ENCODE results near the gene SRSF7. TPM values are rescaled to one million over a fixed set of nuclear protein-coding genes. Genes with fewer than 3 reads are reported as not detected.
"Not testable (repeated sequence)": the region's sequence is repeated elsewhere in the genome, so short reads cannot be mapped to it uniquely, and the experiment has no call there.

The SRSF7 gene
- total RNA-seq, 1 donor from 2014 or later: 45.9 TPM

DNA sequence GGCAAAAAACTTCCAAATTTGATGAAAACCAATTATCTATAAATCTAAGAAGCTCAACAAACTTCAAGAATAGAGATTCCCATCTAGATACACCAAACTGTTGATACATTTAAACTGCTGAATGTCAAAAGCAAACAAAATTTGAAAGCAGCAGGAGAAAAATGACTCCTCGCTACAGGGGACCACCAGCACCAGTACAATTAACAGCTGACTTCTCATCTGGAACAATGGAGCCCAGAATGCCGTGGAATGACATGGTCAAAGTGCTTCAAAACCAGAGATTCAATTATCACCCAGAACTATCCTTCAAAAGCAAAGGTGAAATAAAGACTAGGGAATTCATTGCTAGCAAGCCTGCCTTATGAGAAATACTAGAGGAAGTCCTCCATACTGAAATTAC lies 11.6 kb downstream of the SRSF7 start:
- ATAC-seq (ENCODE audit: poor library complexity): no peak

DNA sequence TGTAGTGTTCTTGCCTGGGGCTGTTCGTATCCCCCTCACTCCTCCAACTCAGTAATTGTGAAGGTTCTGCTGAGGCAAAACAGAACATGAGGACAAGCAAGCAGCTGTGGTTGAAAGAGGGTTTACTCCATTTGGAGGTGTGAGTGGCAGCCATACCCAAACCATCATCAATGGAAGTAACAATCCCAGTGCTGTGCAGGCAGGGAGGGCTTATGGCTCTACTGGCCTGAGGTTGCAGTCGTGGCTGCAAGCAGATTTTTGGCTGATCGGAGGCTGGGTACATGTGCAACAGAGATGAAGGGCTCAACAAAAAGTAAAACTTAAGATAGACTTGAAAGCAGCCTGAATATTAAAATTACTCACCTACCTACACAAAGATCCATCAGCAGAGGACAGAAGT lies 13.2 kb downstream of the SRSF7 start:
- no peak for DNase-seq
- ATAC-seq (ENCODE audit: poor library complexity): no peak
- intact Hi-C loops (cut with DNase I): no loop called here

More for the DNA sequence above, 11.6 kb downstream of the SRSF7 start:
- intact Hi-C loops (cut with DNase I): no loop called here
- no peak for DNase-seq

DNA sequence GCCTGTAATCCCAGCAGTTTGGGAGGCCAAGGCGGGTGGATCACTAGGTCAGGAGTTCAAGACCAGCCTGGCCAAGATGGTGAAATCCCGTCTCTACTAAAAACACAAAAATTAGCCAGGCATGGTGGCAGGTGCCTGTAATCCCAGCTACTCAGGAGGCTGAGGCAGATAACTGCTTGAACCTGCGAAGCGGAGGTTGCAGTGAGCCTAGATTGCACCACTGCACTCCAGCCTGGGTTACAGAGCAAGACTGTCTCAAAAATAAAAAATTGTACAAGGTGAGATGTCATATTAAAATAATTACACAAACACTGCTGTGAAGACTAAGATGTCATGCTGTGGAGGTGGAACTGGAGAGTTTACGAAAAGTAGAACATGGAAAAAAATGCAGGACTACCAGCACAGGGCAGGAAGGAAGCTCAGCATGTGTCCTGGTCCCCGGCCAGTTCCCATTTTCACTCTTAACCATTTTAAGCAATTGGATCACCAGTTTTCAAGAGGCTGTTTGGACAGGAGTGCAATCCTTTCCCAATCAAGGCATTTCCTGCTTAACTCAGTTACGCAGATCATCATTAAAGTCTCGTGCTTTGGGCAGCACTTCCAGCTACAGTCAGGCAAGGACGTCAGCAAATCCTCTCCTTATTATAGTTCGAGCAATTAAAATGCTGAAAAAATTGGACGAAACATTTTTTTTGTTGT lies 14.0 kb downstream of the SRSF7 start:
- peak; percentile 5 for ATAC-seq (ENCODE audit: poor library complexity)
- DNase-seq; intact Hi-C loops (cut with DNase I): not testable (repeated sequence)

DNA sequence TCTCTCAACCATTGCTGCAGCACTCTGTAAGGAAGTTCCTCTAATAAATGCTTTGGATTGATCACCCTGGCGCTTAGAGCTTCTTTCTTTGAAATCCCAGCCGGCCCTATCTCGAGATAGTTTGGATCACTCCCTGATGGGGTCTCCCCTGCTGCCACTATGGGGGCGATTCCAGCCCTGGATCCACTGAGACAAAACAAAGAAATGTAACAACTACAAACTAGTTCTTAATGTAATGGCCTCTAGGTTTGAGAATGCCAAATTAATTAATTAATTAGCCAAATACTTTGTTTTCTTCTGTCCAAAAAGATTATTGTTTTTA lies 15.2 kb downstream of the SRSF7 start:
- ATAC-seq (ENCODE audit: poor library complexity): no peak
- intact Hi-C loops (cut with DNase I): no loop called here
- DNase-seq: no peak

DNA sequence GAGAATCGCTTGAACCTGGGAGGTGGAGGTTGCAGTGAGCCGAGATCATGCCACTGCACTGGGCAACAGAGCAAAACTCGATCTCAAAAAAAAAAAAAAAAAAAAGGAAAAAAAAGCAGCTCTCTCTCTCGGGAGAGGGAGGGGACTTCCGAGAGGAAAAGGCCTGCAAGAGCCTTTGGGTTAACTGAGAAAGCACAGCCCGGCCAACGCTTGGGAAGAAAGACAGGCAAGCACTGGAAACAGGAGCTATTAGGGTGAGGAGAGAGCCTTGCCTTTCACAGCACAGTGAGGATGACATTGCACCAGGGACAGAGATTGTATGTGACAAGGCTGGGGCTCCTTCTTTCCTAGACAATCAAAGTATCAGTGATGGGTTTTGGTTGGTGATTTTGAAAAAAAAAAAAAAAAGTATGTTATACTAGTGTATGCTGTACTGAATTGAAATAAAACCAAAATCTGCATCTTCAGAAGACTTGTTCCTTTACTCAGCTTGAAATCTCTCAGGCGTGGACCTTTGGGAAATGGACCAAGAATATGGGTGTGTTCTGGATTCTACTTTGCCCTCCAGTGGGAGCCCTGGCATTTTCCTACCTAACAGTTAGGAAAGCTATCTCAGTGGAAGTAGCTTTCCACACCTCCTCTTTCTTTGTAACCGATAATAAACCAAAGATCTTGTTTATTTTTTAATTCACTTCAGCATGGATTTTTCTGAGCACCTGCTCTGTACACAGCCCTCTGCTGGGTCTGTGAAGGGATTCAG lies 16.7 kb downstream of the SRSF7 start:
- intact Hi-C loops (cut with DNase I): no loop called here
- DNase-seq (no peak), ATAC-seq (ENCODE audit: poor library complexity) (no peak)

DNA sequence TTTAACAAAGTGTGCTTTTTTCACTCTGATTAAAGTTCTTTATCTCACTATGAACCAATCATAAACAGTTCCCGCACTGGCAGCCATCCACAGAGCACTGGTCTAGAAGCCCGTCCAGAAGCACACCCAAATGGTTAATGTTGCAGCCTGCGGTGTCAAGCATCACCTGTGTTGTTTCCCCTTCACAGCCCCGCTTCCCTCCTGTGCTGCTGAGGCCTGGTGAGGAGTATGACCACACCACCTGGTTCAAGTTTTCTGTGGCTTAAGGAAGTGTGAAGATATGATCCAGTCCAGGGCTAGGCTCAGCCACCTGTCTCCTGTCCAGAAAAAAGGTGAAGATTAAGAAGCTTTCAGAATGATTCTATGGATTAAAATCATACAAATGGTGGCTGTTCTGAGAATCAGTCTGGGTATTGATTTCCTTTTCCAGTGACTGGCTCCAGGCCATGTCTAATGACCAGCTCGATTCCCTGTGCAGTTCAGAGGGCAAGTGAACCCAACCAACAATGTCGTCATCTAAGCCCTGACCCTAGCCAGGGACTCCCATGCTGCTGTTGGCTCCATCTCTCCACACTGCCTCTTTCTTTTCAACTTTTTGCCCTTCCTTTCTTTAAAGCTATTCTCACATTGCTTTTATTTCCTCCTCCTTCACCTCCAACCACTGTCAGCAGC lies 17.7 kb downstream of the SRSF7 start:
- ATAC-seq (ENCODE audit: poor library complexity): no peak
- DNase-seq: no peak
- intact Hi-C loops (cut with DNase I): no loop called here

DNA sequence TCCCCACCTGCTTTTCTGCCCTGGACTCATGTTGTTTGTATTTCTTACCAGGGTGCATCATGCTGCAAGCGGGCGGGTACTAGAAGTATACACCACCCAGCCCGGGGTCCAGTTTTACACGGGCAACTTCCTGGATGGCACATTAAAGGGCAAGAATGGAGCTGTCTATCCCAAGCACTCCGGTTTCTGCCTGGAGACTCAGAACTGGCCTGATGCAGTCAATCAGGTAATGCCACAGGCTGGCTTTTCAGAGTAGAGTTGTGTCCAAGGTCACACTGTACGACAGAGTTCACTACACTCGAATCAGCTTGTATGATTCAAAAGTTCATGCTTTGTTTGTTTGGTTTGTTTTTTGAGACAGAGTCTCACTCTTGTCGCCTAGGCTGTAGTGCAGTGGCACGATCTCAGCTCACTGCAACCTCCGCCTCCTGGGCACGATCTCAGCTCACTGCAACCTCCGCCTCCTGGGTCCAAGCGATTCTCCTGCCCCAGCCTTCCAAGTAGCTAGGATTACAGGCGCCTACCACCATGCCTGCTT lies 19.4 kb downstream of the SRSF7 start:
- no peak for DNase-seq
- intact Hi-C loops (cut with DNase I): no loop called here
- ATAC-seq (ENCODE audit: poor library complexity): no peak

DNA sequence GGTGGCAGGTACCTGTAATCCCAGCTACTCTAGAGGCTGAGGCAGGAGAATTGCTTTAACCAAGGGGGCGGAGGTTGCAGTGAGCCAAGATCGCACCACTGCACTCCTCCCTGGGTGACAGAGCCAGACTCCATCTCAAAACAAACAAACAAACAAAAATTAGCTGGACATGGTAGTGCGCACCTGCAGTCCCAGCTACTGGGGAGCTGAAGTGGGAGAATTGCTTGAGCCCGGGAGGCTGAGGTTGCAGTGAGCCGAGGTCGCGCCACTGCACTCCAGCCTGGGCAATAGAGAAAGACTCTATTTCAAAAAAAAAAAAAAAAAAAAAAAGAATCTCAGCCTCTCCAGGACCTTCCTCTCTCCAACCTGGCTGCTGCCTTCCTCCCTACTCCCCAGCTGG lies 20.1 kb downstream of the SRSF7 start:
- intact Hi-C loops (cut with DNase I): no loop called here
- ATAC-seq (ENCODE audit: poor library complexity) (no peak), DNase-seq (no peak)

DNA sequence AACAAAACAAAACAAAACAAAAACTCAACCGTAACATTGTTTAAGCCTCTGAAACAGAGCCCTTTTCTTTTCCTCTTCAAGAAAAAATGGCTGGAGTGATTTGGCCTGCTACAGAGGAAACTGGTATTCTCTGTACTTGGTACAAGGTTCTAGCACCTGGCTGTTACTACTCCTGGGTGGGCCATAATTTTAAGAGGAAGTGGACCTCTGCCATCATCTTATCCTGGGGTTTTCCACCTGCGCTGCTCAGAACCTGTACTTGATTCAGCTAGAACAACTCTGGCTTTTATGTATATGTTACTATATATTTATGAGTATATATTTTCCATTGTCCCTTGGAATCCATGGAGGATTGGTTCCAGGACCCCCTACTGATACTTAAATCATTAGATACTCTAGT lies 22.5 kb downstream of the SRSF7 start:
- intact Hi-C loops (cut with DNase I): no loop called here
- ATAC-seq (ENCODE audit: poor library complexity) (no peak), DNase-seq (no peak)

DNA sequence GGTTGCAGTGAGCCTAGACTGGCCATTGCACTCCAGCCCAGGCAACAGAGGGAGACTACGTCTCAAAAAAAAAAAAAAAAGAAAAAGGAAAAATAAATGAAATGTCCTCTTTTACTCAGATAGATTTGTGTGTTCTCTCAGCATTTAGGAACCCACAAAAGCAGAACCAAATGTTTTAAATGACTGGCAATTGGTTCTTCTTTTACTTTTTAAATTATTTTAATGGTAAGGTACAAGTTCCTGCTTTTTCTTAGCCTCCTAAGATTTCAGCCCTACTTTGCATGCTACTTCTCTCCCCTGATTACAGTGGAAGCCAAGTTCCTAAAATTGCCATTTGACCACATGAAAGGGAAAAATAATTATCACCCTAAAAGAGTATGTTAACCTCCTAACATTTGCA lies 23.5 kb downstream of the SRSF7 start:
- intact Hi-C loops (cut with DNase I): no loop called here
- ATAC-seq (ENCODE audit: poor library complexity): no peak

DNA sequence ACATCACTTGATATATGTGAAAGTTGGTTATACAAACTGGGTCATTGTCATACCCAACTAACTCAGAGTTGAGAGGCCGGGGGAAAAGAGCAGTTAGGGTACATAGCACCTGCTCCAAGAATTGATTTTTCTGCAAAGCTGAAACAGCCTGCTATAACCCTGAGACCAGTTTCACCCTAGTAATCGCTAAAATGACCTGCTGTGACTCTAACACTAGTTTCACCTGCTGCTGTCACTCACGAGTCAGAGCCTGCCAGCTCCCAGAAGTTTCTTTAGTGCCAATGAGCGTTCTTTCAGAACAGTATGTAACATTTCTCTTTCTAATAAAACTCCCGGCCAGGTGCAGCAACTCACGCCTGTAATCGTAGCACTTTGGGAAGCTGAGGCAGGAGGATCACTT lies 28.0 kb downstream of the SRSF7 start:
- DNase-seq: no peak
- intact Hi-C loops (cut with DNase I): loop anchor here (5.0 kb wide), 1 partner anchor 121 kb away; the partner anchor contains the start of gene HNRNPLL
- peak; percentile 66 for ATAC-seq (ENCODE audit: poor library complexity)

More for the DNA sequence above, 23.5 kb downstream of the SRSF7 start:
- DNase-seq: no peak

DNA sequence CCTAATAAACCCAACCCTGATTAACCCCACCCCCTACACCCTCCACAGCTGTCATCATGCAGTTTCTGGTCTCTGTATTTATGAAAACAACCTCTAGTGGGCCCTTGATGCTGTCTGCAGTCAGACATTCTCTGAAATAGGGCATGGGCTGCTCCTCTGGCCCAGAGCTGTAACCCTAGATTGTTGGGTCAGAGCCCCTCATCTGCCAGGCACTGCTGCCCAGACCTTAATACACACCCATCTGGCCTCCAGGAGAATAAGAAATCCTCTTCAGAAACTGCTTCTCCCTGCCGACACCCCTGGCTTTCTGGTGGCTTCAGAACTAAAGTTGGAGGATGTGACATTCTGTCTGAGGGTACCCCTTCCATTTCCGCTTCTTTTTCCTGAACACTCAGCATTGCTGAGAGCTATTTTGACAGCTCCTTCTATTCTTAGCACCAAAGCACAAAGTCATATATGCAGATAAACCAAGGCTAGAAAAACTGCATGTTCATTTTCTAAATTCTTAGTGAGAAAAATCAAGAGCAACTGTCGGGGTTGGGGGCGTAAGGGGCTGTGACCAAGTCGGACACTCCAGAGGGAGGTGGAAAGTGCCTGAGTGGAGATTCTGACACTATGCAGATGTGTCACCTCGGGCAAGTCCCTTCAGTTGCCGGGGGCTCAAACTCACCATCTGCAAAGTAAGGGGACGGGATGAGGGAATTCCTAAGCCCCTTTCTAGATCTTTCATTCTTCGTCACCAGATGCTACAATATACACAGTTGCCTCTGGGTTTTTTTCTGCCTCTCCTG lies 28.7 kb downstream of the SRSF7 start:
- intact Hi-C loops (cut with DNase I): loop anchor here (5.0 kb wide), 1 partner anchor 120 kb away; the partner anchor contains the start of gene HNRNPLL
- ATAC-seq (ENCODE audit: poor library complexity) (peak; percentile 43), DNase-seq (no peak)

DNA sequence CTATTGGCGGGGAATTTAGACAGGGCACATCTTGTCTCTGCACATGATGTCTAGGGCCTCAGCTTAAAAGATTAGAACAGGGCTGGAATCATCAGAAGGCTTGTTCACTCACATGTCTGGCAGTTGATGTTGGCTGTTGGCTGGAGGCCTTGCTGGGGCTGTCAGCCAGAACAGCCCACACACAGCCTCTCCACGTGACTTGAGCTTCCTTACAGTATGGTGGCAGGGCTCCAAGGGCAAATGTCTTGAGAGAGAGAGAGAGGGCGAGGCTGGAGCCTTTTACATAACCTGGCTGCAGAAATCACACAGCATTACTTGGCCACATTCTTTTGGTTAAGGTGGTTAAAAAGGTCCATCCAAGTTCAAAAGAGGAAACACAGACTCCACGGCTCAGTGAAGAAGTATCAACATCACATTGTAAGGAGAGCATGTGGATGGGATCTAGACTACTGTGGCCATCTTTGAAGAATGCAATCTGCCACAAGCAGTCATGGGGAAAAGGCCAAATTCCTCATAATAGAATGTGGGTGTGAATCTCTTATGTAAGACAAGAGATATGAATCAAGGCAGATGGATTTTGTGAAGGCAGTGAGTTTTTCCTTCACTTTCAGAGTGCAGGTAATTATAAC lies 30.4 kb downstream of the SRSF7 start:
- DNase-seq (peak; percentile 85), ATAC-seq (ENCODE audit: poor library complexity) (peak; percentile 85)
- intact Hi-C loops (cut with DNase I): loop anchor here (5.0 kb wide), 1 partner anchor 118 kb away; the partner anchor contains the start of gene HNRNPLL

DNA sequence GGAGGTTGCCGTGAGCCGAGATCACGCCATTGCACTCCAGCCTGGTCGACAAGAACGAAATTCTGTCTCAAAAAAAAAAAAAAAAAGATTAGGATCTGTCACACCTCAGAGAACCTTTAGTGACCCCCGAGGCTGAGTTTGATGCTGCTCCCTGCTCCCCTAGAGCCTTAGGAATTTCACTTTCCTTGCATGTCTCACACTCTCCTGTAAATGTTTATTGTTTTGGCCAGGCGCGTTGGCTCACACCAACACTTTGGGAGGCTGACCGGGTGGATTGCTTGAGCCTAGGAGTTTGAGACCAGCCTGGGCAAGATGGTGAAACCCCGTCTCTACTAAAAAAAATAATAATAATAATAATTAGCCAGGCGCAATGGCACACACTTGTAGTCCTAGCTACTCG lies 31.5 kb downstream of the SRSF7 start:
- ATAC-seq (ENCODE audit: poor library complexity): no peak
- no peak for DNase-seq
- intact Hi-C loops (cut with DNase I): loop anchor here (5.0 kb wide), 1 partner anchor 117 kb away; the partner anchor contains the start of gene HNRNPLL

DNA sequence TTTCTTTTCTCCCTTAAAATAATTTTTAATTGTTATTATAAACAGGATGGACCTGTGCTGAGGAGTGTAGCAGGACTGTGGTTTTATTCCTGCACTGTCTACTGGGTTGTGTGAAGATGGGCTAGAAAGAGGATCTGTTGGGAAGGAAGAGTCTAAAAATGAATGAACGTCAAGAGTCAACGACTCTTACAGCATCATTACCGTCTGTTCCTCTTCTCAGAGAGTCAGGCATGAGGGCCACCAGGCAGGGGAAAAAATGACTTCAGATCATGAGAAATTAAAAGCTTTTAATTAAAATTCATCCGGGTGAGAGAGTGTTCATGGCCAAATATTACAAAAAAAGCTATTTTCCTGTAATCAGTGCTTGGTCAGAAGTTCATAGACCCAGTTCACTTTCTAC lies 32.6 kb downstream of the SRSF7 start:
- intact Hi-C loops (cut with DNase I): no loop called here
- no peak for DNase-seq
- ATAC-seq (ENCODE audit: poor library complexity): no peak

DNA sequence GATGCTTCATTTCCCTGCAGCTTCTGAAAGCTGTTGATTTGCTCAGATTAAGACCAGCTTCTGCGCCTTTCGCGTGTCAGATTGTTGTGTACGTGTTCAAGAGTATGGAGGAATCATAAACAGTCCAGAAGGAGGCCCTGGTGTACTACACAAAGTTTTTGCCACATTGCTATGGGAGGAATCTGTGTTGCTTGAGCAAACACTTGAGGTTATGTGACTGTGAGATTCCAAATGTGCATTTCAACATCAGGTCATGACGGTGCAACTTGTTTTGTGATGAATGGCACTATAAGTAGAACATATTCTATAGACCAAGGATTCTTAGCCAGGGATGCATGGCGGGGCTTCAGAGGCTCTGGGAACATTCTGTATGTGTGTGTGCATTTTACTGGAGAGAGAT lies 35.0 kb downstream of the SRSF7 start:
- intact Hi-C loops (cut with DNase I): no loop called here
- ATAC-seq (ENCODE audit: poor library complexity): peak; percentile 21
- DNase-seq: no peak

DNA sequence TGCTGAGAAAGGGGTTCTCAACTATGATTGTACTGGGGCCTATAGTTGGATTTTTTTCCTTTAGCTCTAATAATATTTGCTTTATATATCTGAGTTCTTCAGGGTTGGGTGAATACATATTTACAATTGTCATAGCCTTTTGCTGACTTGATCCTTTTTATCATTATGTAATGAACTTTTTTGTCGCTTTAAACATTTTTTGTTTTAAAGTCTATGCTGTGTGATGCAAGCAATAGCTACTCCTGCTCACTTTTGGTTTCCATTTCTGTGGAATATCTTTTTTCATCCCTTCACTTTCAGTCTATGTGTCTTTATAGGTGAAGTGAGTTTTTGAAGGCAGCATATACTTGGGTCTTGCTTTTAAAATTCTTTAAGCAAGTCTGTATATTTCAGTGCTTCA lies 36.2 kb downstream of the SRSF7 start:
- not testable (repeated sequence) for DNase-seq

DNA sequence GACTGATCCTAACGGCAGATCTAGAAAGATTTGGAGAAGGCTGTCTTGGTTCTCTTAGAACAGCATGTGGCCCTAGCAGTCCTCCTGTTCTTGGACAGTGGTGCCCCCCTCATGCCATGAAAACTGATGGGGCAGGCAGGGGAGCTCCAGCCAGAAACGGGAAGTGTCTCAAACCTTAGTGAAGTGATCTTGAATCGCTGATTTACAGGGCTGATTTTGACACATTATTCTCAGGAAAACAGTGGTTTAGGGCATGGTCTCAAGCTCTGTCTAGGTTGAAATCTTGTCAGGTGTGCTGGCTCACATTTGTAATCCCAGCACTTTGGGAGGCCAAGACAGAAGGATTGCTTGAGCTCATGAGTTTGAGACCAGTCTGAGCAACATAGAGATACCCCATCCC lies 37.8 kb downstream of the SRSF7 start:
- DNase-seq (no peak), ATAC-seq (ENCODE audit: poor library complexity) (no peak)
- intact Hi-C loops (cut with DNase I): no loop called here

More for the DNA sequence above, 36.2 kb downstream of the SRSF7 start:
- intact Hi-C loops (cut with DNase I); ATAC-seq (ENCODE audit: poor library complexity): not testable (repeated sequence)
